NB4 (cell line): ENCODE measurements around the gene TMEM235.

Experiments
- POLR2A ChIP-seq: IDR thresholded peaks from 2 replicates; pipeline ENCODE4 v1.6.1; 2011; ENCODE audit warnings: mild to moderate bottlenecking; ENCODE audit not compliant: insufficient read length; ENCODE audit errors: extremely low read depth
- TF ChIP-seq, protein P1 (sequence below): IDR thresholded peaks from one replicate; pipeline ENCODE4 v1.5.1; 2012; ENCODE audit warnings: low read depth, low read length
- TF ChIP-seq, protein P2 (sequence below): IDR thresholded peaks from 2 replicates; pipeline ENCODE4 v1.6.1; 2011; ENCODE audit warnings: low read depth, low read length

DNA sequence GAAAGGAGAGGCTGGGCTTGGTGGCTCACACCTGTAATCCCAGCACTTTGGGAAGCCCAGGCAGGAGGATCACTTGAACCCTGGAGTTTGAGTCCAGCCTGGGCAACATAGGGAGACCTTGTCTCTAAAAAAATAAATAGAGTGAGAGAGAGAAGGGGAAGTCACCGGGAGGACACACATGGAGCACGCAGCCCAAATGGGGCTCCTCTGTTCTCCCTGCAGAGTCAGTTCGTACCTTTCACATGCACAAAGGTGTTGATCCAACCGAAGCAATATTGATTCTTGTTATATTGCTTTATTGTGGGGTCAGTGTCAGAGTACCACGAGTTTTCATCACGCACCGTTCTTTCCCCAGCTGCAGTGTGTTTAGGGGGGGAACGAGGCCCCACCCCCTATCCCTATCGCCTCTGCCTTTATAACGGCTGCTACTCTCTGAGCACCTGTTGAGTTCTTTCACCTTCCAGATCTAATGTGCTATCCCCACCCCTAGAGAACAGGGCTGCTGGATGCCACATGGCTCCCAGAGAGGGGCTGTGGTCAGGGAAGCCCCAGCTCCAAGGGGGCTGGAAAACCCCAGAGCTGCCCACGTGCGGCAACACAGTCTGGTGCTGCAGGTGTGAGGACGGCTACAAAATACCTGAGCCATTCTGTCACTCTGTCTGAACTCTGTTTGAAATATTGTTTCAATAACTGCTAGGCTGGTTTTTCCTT, 1.0 kb upstream of the TMEM235 start:
- TF ChIP-seq, protein P1, sequence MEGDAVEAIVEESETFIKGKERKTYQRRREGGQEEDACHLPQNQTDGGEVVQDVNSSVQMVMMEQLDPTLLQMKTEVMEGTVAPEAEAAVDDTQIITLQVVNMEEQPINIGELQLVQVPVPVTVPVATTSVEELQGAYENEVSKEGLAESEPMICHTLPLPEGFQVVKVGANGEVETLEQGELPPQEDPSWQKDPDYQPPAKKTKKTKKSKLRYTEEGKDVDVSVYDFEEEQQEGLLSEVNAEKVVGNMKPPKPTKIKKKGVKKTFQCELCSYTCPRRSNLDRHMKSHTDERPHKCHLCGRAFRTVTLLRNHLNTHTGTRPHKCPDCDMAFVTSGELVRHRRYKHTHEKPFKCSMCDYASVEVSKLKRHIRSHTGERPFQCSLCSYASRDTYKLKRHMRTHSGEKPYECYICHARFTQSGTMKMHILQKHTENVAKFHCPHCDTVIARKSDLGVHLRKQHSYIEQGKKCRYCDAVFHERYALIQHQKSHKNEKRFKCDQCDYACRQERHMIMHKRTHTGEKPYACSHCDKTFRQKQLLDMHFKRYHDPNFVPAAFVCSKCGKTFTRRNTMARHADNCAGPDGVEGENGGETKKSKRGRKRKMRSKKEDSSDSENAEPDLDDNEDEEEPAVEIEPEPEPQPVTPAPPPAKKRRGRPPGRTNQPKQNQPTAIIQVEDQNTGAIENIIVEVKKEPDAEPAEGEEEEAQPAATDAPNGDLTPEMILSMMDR: no peak
- TF ChIP-seq POLR2A: no peak
- TF ChIP-seq, protein P2, sequence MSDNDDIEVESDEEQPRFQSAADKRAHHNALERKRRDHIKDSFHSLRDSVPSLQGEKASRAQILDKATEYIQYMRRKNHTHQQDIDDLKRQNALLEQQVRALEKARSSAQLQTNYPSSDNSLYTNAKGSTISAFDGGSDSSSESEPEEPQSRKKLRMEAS: no peak
